Stomach (tissue), 4 donors: Measurements from ENCODE around the gene ERC2.

Experiments used
- POLR2A ChIP-seq, 4 donors: fragments of 450-650 bp; IDR thresholded peaks; one replicate each; pipeline ENCODE4 v1.6.1; 2016; ENCODE audit warnings: antibody characterized with exemption in 4 of 4, control low read depth in 2 of 4, mild to moderate bottlenecking in 1 of 4, moderate library complexity in 1 of 4
- TF ChIP-seq, protein P1 (sequence below), 7 experiments: fragments of 450-650 bp in 4 of 7; fragments of 200-600 bp in 3 of 7; sonication (generic) in 3 of 7; IDR thresholded peaks; one replicate each; pipeline ENCODE4 v1.5.1; 2016 to 2019; ENCODE audit warnings: antibody characterized with exemption in 7 of 7, control low read depth in 2 of 7, mild to moderate bottlenecking in 1 of 7

DNA sequence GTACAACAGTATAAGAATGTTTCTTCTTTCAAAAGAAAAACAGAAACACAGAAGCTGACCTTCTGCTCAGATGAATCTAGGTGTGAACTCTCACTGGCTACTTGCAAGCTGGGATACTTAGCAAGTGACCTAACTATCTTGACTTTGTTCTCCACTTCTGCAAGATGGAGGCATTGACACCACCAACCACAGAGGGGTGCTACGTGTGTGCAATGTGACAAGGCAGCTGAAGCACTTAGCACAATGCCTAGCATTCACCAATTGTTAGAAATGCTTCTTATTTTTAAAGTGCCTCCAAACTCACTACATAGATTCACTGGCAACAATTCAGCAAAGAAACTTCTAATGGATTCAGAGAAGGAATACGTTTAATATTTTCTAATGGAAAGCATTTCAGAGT, 649.8 kb downstream of the ERC2 start:
- TF ChIP-seq, protein P1, sequence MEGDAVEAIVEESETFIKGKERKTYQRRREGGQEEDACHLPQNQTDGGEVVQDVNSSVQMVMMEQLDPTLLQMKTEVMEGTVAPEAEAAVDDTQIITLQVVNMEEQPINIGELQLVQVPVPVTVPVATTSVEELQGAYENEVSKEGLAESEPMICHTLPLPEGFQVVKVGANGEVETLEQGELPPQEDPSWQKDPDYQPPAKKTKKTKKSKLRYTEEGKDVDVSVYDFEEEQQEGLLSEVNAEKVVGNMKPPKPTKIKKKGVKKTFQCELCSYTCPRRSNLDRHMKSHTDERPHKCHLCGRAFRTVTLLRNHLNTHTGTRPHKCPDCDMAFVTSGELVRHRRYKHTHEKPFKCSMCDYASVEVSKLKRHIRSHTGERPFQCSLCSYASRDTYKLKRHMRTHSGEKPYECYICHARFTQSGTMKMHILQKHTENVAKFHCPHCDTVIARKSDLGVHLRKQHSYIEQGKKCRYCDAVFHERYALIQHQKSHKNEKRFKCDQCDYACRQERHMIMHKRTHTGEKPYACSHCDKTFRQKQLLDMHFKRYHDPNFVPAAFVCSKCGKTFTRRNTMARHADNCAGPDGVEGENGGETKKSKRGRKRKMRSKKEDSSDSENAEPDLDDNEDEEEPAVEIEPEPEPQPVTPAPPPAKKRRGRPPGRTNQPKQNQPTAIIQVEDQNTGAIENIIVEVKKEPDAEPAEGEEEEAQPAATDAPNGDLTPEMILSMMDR (IDR thresholded peaks at IDR 0.05) = no peak
- TF ChIP-seq POLR2A (IDR thresholded peaks at IDR 0.05) = no peak
